Osteocyte (in vitro differentiated cells): ENCODE results near the gene EIF6. TPM values are rescaled to one million over a fixed set of nuclear protein-coding genes. Genes with fewer than 3 reads are reported as not detected.
A peak's percentile ranks its signal among the peaks of the same experiment; 100 is the strongest.

Experiments used
- DNase-seq: peaks from one replicate; pipeline ENCODE4 v3.0.0; 2021; ENCODE audit warnings: mixed read lengths; ENCODE audit not compliant: unreplicated experiment; ENCODE audit errors: extremely low spot score
- H3K27ac Mint-ChIP-seq: one replicate; pipeline ENCODE4 v1.8.0; 2021; ENCODE audit warnings: mild to moderate bottlenecking, mixed read lengths; ENCODE audit not compliant: unreplicated experiment
- H3K27me3 Mint-ChIP-seq: one replicate; pipeline ENCODE4 v1.8.0; 2021; ENCODE audit warnings: mixed read lengths; ENCODE audit not compliant: unreplicated experiment
- H3K36me3 Mint-ChIP-seq: one replicate; pipeline ENCODE4 v1.8.0; 2021; ENCODE audit warnings: mixed read lengths; ENCODE audit not compliant: unreplicated experiment
- H3K4me1 Mint-ChIP-seq: one replicate; pipeline ENCODE4 v1.8.0; 2021; ENCODE audit warnings: mixed read lengths; ENCODE audit not compliant: unreplicated experiment
- H3K4me3 Mint-ChIP-seq: one replicate; pipeline ENCODE4 v1.8.0; 2021; ENCODE audit warnings: mild to moderate bottlenecking, moderate library complexity, mixed read lengths; ENCODE audit not compliant: unreplicated experiment
- H3K9me3 Mint-ChIP-seq: one replicate; pipeline ENCODE4 v1.8.0; 2021; ENCODE audit warnings: mixed read lengths; ENCODE audit not compliant: unreplicated experiment
- CTCF ChIP-seq: fragments of 200-600 bp; sonication (generic); IDR thresholded peaks from 2 replicates; pipeline ENCODE4 v1.5.0; 2021; ENCODE audit warnings: antibody characterized with exemption, mild to moderate bottlenecking, moderate library complexity
- total RNA-seq: library from RNA; stranded (reverse); gene quantifications from 2 replicates; pipeline ENCODE4 v1.2.1, GENCODE V29; 2021

Gene EIF6
- total RNA-seq, 1 donor from 2014 or later: 131 TPM

GRCh38 chr20:35311822-35312221 is 27.2 kb upstream of the EIF6 start:
- peaks cover 75% of the 10 kb centered on the region for H3K4me1 Mint-ChIP-seq
- peaks cover 10% of the 10 kb centered on the region for H3K36me3 Mint-ChIP-seq
- H3K27me3 Mint-ChIP-seq: no peaks in the 10 kb centered on the region
- no peak overlapping the region for H3K4me3 Mint-ChIP-seq
- H3K9me3 Mint-ChIP-seq: no peaks in the 10 kb centered on the region
- TF ChIP-seq CTCF: no peak
- no peak for DNase-seq
- peak overlapping the region; percentile 75 for H3K27ac Mint-ChIP-seq

GRCh38 chr20:35311409-35311808 is 26.8 kb upstream of the EIF6 start:
- Mint-ChIP-seq H3K27ac (peak overlapping the region; percentile 75), H3K9me3 (no peaks in the 10 kb centered on the region), H3K4me3 (no peak overlapping the region), H3K4me1 (peaks cover 78% of the 10 kb centered on the region), H3K27me3 (no peaks in the 10 kb centered on the region), H3K36me3 (peaks cover 10% of the 10 kb centered on the region)
- no peak for DNase-seq
- no peak for TF ChIP-seq CTCF

GRCh38 chr20:35307666-35308653 is 23.4 kb upstream of the EIF6 start:
- peak; percentile 92 for DNase-seq
- Mint-ChIP-seq H3K27me3 (no peaks in the 10 kb centered on the region), H3K4me3 (no peak overlapping the region), H3K36me3 (no peaks in the 10 kb centered on the region), H3K4me1 (peaks cover 87% of the 10 kb centered on the region), H3K27ac (peak overlapping the region; percentile 99), H3K9me3 (no peaks in the 10 kb centered on the region)
- TF ChIP-seq CTCF: no peak

- Mint-ChIP-seq H3K36me3 (no peaks in the 10 kb centered on the region), H3K4me3 (no peak overlapping the region), H3K4me1 (peaks cover 87% of the 10 kb centered on the region), H3K27me3 (no peaks in the 10 kb centered on the region), H3K27ac (peak overlapping the region; percentile 99), H3K9me3 (no peaks in the 10 kb centered on the region)
- TF ChIP-seq CTCF: peak; percentile 72
- no peak for DNase-seq
These were observed 22.5 kb upstream of the EIF6 start for GRCh38 chr20:35306931-35307517.
